ENCODE measurements around the gene SAGE1. TPM values are rescaled to one million over a fixed set of nuclear protein-coding genes. Genes with fewer than 3 reads are reported as not detected.

Gene SAGE1
- total and polyA plus RNA-seq, 2 of the 13 experiments (the other 11 are each of a cell fraction or from before 2014, with no cell fraction given): not detected

GRCh38 chrX:135910251-135910650 is 16.7 kb downstream of the SAGE1 start:
- no peaks in the 10 kb centered on the region for H3K9me3 ChIP-seq (ENCODE audit: low read length)
- POLR2A ChIA-PET: no interaction called here
- CTCF ChIA-PET (ENCODE audit: low intra/inter-chr PET ratio, low total read pairs): no interaction called here
- intact Hi-C loops (cut with micrococcal nuclease; ENCODE audit: unreplicated experiment) (no loop called here), in situ Hi-C loops (cut with HindIII; ENCODE audit: extremely low pct_ligation_motif_present, low pct_unique_long_range_greater_than_20kb) (no loop called here)
- no peak overlapping the region for H3K4me2 ChIP-seq (ENCODE audit: low read depth, low read length)
- 0 out of 5 replicates have a peak, but pooled peaks cover 0 to 1% of the 10 kb centered on the region in 2 experiments for H3K27me3 ChIP-seq (ENCODE audit: control insufficient read depth in 1 of 2, insufficient read depth in 2 of 2, low read length in 2 of 2)
- no TSS peak for BruUV-seq (replicated peaks)
- no peaks in the 10 kb centered on the region for H3K4me1 ChIP-seq (ENCODE audit: insufficient read depth, low read length)
- H3K27ac ChIP-seq (ENCODE audit: extremely low read length, insufficient read depth, low read length): no peak overlapping the region
- FAIRE-seq (no peak), ATAC-seq (no peak), DNase-seq (ENCODE audit: low spot score) (no peak)
- no peaks in the 10 kb centered on the region for H3K36me3 ChIP-seq (replicated peaks in 1 of 2; ENCODE audit: control insufficient read depth in 1 of 2, insufficient read depth in 2 of 2, low read length in 2 of 2)
- no peaks in the 10 kb centered on the region for H4K20me1 ChIP-seq (ENCODE audit: insufficient read depth, low read length)
- H2AFZ ChIP-seq (ENCODE audit: low read length): no peak overlapping the region
- H3K79me2 ChIP-seq (ENCODE audit: insufficient read depth, low read length): no peaks in the 10 kb centered on the region
- H3K9ac ChIP-seq (ENCODE audit: insufficient read depth, low read depth, low read length): no peak overlapping the region
- WGBS (ENCODE audit: low lambda C conversion rate): 29% methylated on average over 4 of the region's 5 CpGs
- no peak overlapping the region for H3K4me3 ChIP-seq (replicated peaks in 1 of 3; ENCODE audit: insufficient read depth in 1 of 3, low read depth in 2 of 3, low read length in 3 of 3)
- TF ChIP-seq KAT8 (CRISPR knock-in tag; IDR thresholded peaks at IDR 0.05): no peak
- no peak for TF ChIP-seq RBFOX2 (IDR thresholded peaks at IDR 0.05; ENCODE audit: low read depth, low read length)
- TF ChIP-seq EZH2 (conservative IDR thresholded peaks at IDR 0.05; ENCODE audit: low read depth, low read length): no peak
- TF ChIP-seq ZC3H4 (CRISPR knock-in tag; IDR thresholded peaks at IDR 0.05; ENCODE audit: borderline replicate concordance): no peak
- TF ChIP-seq ZNF331 (CRISPR knock-in tag; IDR thresholded peaks at IDR 0.05): no peak
- no peak for TF ChIP-seq SIN3A (IDR thresholded peaks at IDR 0.05; ENCODE audit: borderline replicate concordance, low read depth, low read length)
- no peak for TF ChIP-seq FOXA3 (CRISPR knock-in tag; IDR thresholded peaks at IDR 0.05)
- no peak for TF ChIP-seq ZKSCAN1 (IDR thresholded peaks at IDR 0.05; ENCODE audit: low read length)
- TF ChIP-seq POLR2AphosphoS5 (IDR thresholded peaks at IDR 0.05; ENCODE audit: low read depth, low read length): no peak
- no peak for TF ChIP-seq NFKBIZ (CRISPR knock-in tag; IDR thresholded peaks at IDR 0.05)
- no peak for TF ChIP-seq ERF (CRISPR knock-in tag; IDR thresholded peaks at IDR 0.05)
- TF ChIP-seq MXI1 (IDR thresholded peaks at IDR 0.05; ENCODE audit: borderline replicate concordance, low read depth, low read length): no peak
- TF ChIP-seq ZNF343 (CRISPR knock-in tag; IDR thresholded peaks at IDR 0.05): no peak
- no peak for TF ChIP-seq HNRNPK (IDR thresholded peaks at IDR 0.05; ENCODE audit: low read depth, low read length, poor library complexity, severe bottlenecking)
- no peak for TF ChIP-seq ZNF10 (CRISPR knock-in tag; IDR thresholded peaks at IDR 0.05; ENCODE audit: borderline replicate concordance, low read depth)
- TF ChIP-seq ZNF546 (CRISPR knock-in tag; conservative IDR thresholded peaks at IDR 0.05): no peak
- TF ChIP-seq ZNF850 (CRISPR knock-in tag; conservative IDR thresholded peaks at IDR 0.05): no peak
- no peak for TF ChIP-seq MNT (IDR thresholded peaks at IDR 0.05)
- TF ChIP-seq ZNF207 (IDR thresholded peaks at IDR 0.05; ENCODE audit: borderline replicate concordance): no peak
- TF ChIP-seq ZNF264 (CRISPR knock-in tag; IDR thresholded peaks at IDR 0.05): no peak
